ENCODE results near the gene PIK3R1.

- TF ChIP-seq CTCF (conservative IDR thresholded peaks at IDR 0.05; ENCODE audit: low read depth, low read length): no peak
- TF ChIP-seq EZH2phosphoT487 (IDR thresholded peaks at IDR 0.05; ENCODE audit: borderline replicate concordance, low read length): no peak
Observed at GRCh38 chr5:68251804-68252522, 36.4 kb downstream of the PIK3R1 start.

Measured in PC-3 (cell line).